OCI-LY3 (cell line): ENCODE results near the gene MAMSTR.

Source experiments
- H2AFZ ChIP-seq: fragments of 200-600, 300-600 bp; shearing (Covaris generic); 2 replicates; pipeline ENCODE4 v1.6.0; 2014; ENCODE audit warnings: antibody characterized with exemption, low read depth, low read length
- H3K27ac ChIP-seq: fragments of 200-600, 300-600 bp; sonication (generic); 2 replicates; pipeline ENCODE4 v1.5.1; 2014; ENCODE audit warnings: mild to moderate bottlenecking, low read length, moderate library complexity, mixed read lengths
- H3K27me3 ChIP-seq: fragments of 200-600, 300-600 bp; sonication (generic); 2 replicates; pipeline ENCODE4 v1.6.1; 2014; ENCODE audit warnings: low read depth, low read length, mixed read lengths
- H3K36me3 ChIP-seq: fragments of 200-600, 300-600 bp; sonication (generic); replicated peaks from 2 replicates; pipeline ENCODE3; 2014; ENCODE audit warnings: low read depth, low read length, mixed read lengths
- H3K4me1 ChIP-seq: fragments of 300-600, 200-600 bp; sonication (generic); 2 replicates; pipeline ENCODE4 v1.6.1; 2014; ENCODE audit warnings: low read length, mixed read lengths
- H3K4me2 ChIP-seq: fragments of 200-600, 300-600 bp; sonication (generic); 2 replicates; pipeline ENCODE4 v1.6.1; 2014; ENCODE audit warnings: low read length, mixed read lengths
- H3K4me3 ChIP-seq: fragments of 300-600, 200-600 bp; sonication (generic); 2 replicates; pipeline ENCODE4 v1.5.1; 2014; ENCODE audit warnings: antibody characterized with exemption, mild to moderate bottlenecking, low read length, moderate library complexity
- H3K79me2 ChIP-seq: fragments of 300-600, 200-600 bp; shearing (Covaris generic); 2 replicates; pipeline ENCODE4 v1.6.1; 2014; ENCODE audit warnings: mild to moderate bottlenecking, low read length, mixed read lengths
- H3K9ac ChIP-seq: fragments of 300-600, 200-600 bp; shearing (Covaris generic); 2 replicates; pipeline ENCODE4 v1.6.0; 2014; ENCODE audit warnings: mild to moderate bottlenecking, low read length, moderate library complexity
- H3K9me3 ChIP-seq: fragments of 200-600, 300-600 bp; shearing (Covaris generic); 2 replicates; pipeline ENCODE4 v1.6.1; 2014; ENCODE audit warnings: low read length, mixed read lengths; ENCODE audit not compliant: insufficient read depth
- H4K20me1 ChIP-seq: fragments of 200-600, 300-600 bp; sonication (generic); 2 replicates; pipeline ENCODE4 v1.6.1; 2016; ENCODE audit warnings: low read length, mixed read lengths; ENCODE audit not compliant: insufficient read depth
- CTCF ChIP-seq: fragments of 200-600, 300-600 bp; sonication (generic); IDR thresholded peaks from 2 replicates; pipeline ENCODE4 v1.5.1; 2014; ENCODE audit warnings: antibody characterized with exemption, low read length, low read depth
- EZH2phosphoT487 ChIP-seq: fragments of 200-600 bp; shearing (Covaris generic); IDR thresholded peaks from 2 replicates; pipeline ENCODE4 v1.6.1; 2018; ENCODE audit warnings: antibody characterized with exemption, mixed run types, low read depth

The MAMSTR gene

GRCh38 chr19:48741129-48741999, 21.8 kb upstream of the MAMSTR start:
- H2AFZ ChIP-seq = no peak overlapping the region; the same call in 1 of the 2 replicates
- no peaks in the 10 kb centered on the region for H3K36me3 ChIP-seq
- no peak overlapping the region for H3K27ac ChIP-seq
- H3K27me3 ChIP-seq = no peaks in the 10 kb centered on the region
- H3K9me3 ChIP-seq = no peaks in the 10 kb centered on the region
- H3K4me2 ChIP-seq = no peak overlapping the region
- TF ChIP-seq CTCF = no peak
- no peak for TF ChIP-seq EZH2phosphoT487
- no peak overlapping the region for H3K9ac ChIP-seq
- H3K4me1 ChIP-seq = no peaks in the 10 kb centered on the region
- H3K79me2 ChIP-seq = no peaks in the 10 kb centered on the region
- no peak overlapping the region for H3K4me3 ChIP-seq
- no peaks in the 10 kb centered on the region for H4K20me1 ChIP-seq

GRCh38 chr19:48740164-48740972, 20.8 kb upstream of the MAMSTR start, which contains the start of gene RASIP1:
Gene RASIP1, minus strand, starts transcription at chr19:48740610. Its CDS starts 328 bp downstream, at chr19:48740282.
- no peaks in the 10 kb centered on the region for H4K20me1 ChIP-seq
- no peak within 1 kb of the TSS for H3K4me2 ChIP-seq
- H3K79me2 ChIP-seq = no peaks in the 10 kb centered on the region
- H3K4me1 ChIP-seq = no peaks in the 10 kb centered on the region
- TF ChIP-seq EZH2phosphoT487 (no peak), CTCF (no peak)
- no peaks in the 10 kb centered on the region for H3K36me3 ChIP-seq
- no peaks in the 10 kb centered on the region for H3K27me3 ChIP-seq
- no peaks in the 10 kb centered on the region for H3K9me3 ChIP-seq
- no peak within 1 kb of the TSS for H3K9ac ChIP-seq
- H3K27ac ChIP-seq = no peak within 1 kb of the TSS
- H3K4me3 ChIP-seq = no peak within 1 kb of the TSS
- H2AFZ ChIP-seq = no peak within 1 kb of the TSS

- H3K27ac ChIP-seq = no peak overlapping the region
- H3K9me3 ChIP-seq = no peaks in the 10 kb centered on the region
- H3K4me2 ChIP-seq = no peak overlapping the region
- no peak overlapping the region for H2AFZ ChIP-seq
- H3K4me1 ChIP-seq = no peaks in the 10 kb centered on the region
- no peaks in the 10 kb centered on the region for H3K36me3 ChIP-seq
- no peaks in the 10 kb centered on the region for H4K20me1 ChIP-seq
- no peaks in the 10 kb centered on the region for H3K27me3 ChIP-seq
- H3K79me2 ChIP-seq = no peaks in the 10 kb centered on the region
- no peak overlapping the region for H3K9ac ChIP-seq
- no peak overlapping the region for H3K4me3 ChIP-seq
- TF ChIP-seq EZH2phosphoT487 (no peak), CTCF (no peak)
These were observed 20.1 kb upstream of the MAMSTR start for GRCh38 chr19:48739404-48740163.
